Endodermal cell (in vitro differentiated cells): ENCODE results near the gene CLDND2. TPM values are rescaled to one million over a fixed set of nuclear protein-coding genes. Genes with fewer than 3 reads are reported as not detected.

ENCODE experiments used
- DNase-seq: peaks from one replicate; pipeline ENCODE4 v3.0.0-alpha.2; 2017
- H3K27ac ChIP-seq: 2 replicates; pipeline ENCODE4 v1.5.1; 2013; ENCODE audit warnings: mild to moderate bottlenecking, low read depth, low read length, moderate library complexity
- H3K27me3 ChIP-seq: 2 replicates; pipeline ENCODE4 v1.6.1; 2013; ENCODE audit warnings: mild to moderate bottlenecking, low read length, moderate library complexity; ENCODE audit not compliant: insufficient read depth, control insufficient read depth, poor library complexity, severe bottlenecking
- H3K36me3 ChIP-seq: 2 replicates; pipeline ENCODE4 v1.7.0; 2013; ENCODE audit warnings: mild to moderate bottlenecking, low read length, moderate library complexity; ENCODE audit not compliant: control insufficient read depth, insufficient read depth
- H3K4me1 ChIP-seq: one replicate; pipeline ENCODE4 v1.7.0; 2013; ENCODE audit warnings: low read length; ENCODE audit not compliant: control insufficient read depth, insufficient read depth
- H3K4me3 ChIP-seq: 2 replicates; pipeline ENCODE4 v1.5.1; 2013; ENCODE audit warnings: mild to moderate bottlenecking, low read length, moderate library complexity
- H3K9ac ChIP-seq: 2 replicates; pipeline ENCODE4 v1.6.1; 2013; ENCODE audit warnings: mild to moderate bottlenecking, low read length, moderate library complexity; ENCODE audit not compliant: poor library complexity, severe bottlenecking; ENCODE audit errors: extremely low read depth
- H3K9me3 ChIP-seq: 2 replicates; pipeline ENCODE4 v1.6.1; 2013; ENCODE audit warnings: mild to moderate bottlenecking, low read length, moderate library complexity; ENCODE audit not compliant: control insufficient read depth
- H3K27ac Mint-ChIP-seq: 2 replicates; pipeline ENCODE4 v1.8.0; 2020; ENCODE audit warnings: mixed read lengths
- H3K27me3 Mint-ChIP-seq: 2 replicates; pipeline ENCODE4 v1.8.0; 2021; ENCODE audit warnings: mild to moderate bottlenecking, mixed read lengths; ENCODE audit not compliant: insufficient read depth
- H3K36me3 Mint-ChIP-seq: 2 replicates; pipeline ENCODE4 v1.8.0; 2020; ENCODE audit warnings: low read depth, mixed read lengths
- H3K4me1 Mint-ChIP-seq: 2 replicates; pipeline ENCODE4 v1.8.0; 2020; ENCODE audit warnings: mixed read lengths
- H3K4me3 Mint-ChIP-seq: 2 replicates; pipeline ENCODE4 v1.8.0; 2020; ENCODE audit warnings: mild to moderate bottlenecking, moderate library complexity, mixed read lengths
- H3K9me3 Mint-ChIP-seq: 2 replicates; pipeline ENCODE4 v1.8.0; 2020; ENCODE audit warnings: mild to moderate bottlenecking, mixed read lengths
- CTCF ChIP-seq: fragments of 200-600 bp; sonication (generic); conservative IDR thresholded peaks from 2 replicates; pipeline ENCODE4 v1.5.0; 2021; ENCODE audit warnings: antibody characterized with exemption, mild to moderate bottlenecking
- WGBS, 2 experiments: methylation state at CpG; one replicate each; pipeline versions ENCODE4 v1.1.5 to v1.1.7; 2013; ENCODE audit warnings: missing lambda C conversion rate in 2 of 2, mixed read lengths in 1 of 2; ENCODE audit not compliant: insufficient coverage in 1 of 2, insufficient read length in 1 of 2; 5-methylcytosine and 5-hydroxymethylcytosine counted together
- total RNA-seq, 2 donors: library from RNA; stranded (reverse); fragmentation: NEBNext Ultra II Directional in 1 of 2; extraction: Animal tissue kit (Norgen Biotek cat#: 25700) in 1 of 2; gene quantifications; 2 replicates in 1 of 2; 3 replicates in 1 of 2; pipeline ENCODE4 v1.2.1, GENCODE V29; 2021

Gene CLDND2
- total RNA-seq, 2 donors from 2014 or later: 1.3 to 2.5 TPM

GRCh38 chr19:51361239-51361638 is 7.6 kb downstream of the CLDND2 start:
- Mint-ChIP-seq H3K4me1 (peaks cover 40% of the 10 kb centered on the region), H3K9me3 (no peaks in the 10 kb centered on the region), H3K36me3 (peaks cover 3% of the 10 kb centered on the region), H3K27me3 (no peaks in the 10 kb centered on the region), H3K27ac (peak overlapping the region; percentile 21), H3K4me3 (no peak overlapping the region)
- Histone ChIP-seq H3K36me3 (no peaks in the 10 kb centered on the region), H3K9me3 (no peaks in the 10 kb centered on the region), H3K9ac (no peak overlapping the region), H3K4me1 (peaks cover 11% of the 10 kb centered on the region), H3K27me3 (no peaks in the 10 kb centered on the region), H3K27ac (no peak overlapping the region), H3K4me3 (no peak overlapping the region)
- WGBS, 2 experiments: 90 to 93% methylated on average over 8 to 13 of the region's 13 CpGs
- TF ChIP-seq CTCF: no peak
- DNase-seq: peak; percentile 38

- no peaks in the 10 kb centered on the region for H3K9me3 ChIP-seq
Measured at GRCh38 chr19:51359294-51359693, 9.5 kb downstream of the CLDND2 start.

GRCh38 chr19:51357952-51358351 is 10.9 kb downstream of the CLDND2 start:
- Histone ChIP-seq H3K9me3 (no peaks in the 10 kb centered on the region), H3K36me3 (no peaks in the 10 kb centered on the region), H3K27ac (no peak overlapping the region), H3K9ac (no peak overlapping the region), H3K27me3 (no peaks in the 10 kb centered on the region), H3K4me3 (no peak overlapping the region), H3K4me1 (peaks cover 7% of the 10 kb centered on the region)
- Mint-ChIP-seq H3K36me3 (peaks cover 3% of the 10 kb centered on the region), H3K4me1 (peaks cover 30% of the 10 kb centered on the region), H3K27ac (no peak overlapping the region), H3K4me3 (no peak overlapping the region), H3K9me3 (no peaks in the 10 kb centered on the region), H3K27me3 (no peaks in the 10 kb centered on the region)
- DNase-seq: peak; percentile 36
- WGBS, 2 experiments: 89 to 91% methylated on average over 5 to 7 of the region's 7 CpGs
- no peak for TF ChIP-seq CTCF

More at GRCh38 chr19:51359294-51359693, 9.5 kb downstream of the CLDND2 start:
- no peak for DNase-seq
- Histone ChIP-seq H3K9ac (no peak overlapping the region), H3K36me3 (no peaks in the 10 kb centered on the region), H3K27ac (no peak overlapping the region), H3K4me3 (no peak overlapping the region), H3K27me3 (no peaks in the 10 kb centered on the region), H3K4me1 (peaks cover 8% of the 10 kb centered on the region)
- no peak overlapping the region for H3K4me3 Mint-ChIP-seq
- no peaks in the 10 kb centered on the region for H3K9me3 Mint-ChIP-seq
- WGBS, 2 experiments: 90 to 100% methylated on average over 1 to 2 of the region's 4 CpGs
- H3K27ac Mint-ChIP-seq: peak overlapping the region; percentile 44
- H3K4me1 Mint-ChIP-seq: peaks cover 37% of the 10 kb centered on the region
- peaks cover 3% of the 10 kb centered on the region for H3K36me3 Mint-ChIP-seq
- no peaks in the 10 kb centered on the region for H3K27me3 Mint-ChIP-seq
- TF ChIP-seq CTCF: no peak
